Activated T-cell treated with anti-CD3 and anti-CD28 coated beads, Interleukin-2, amount 50 U/mL, for 72 hours (primary cell): ENCODE results near the gene IQCF2. TPM values are rescaled to one million over a fixed set of nuclear protein-coding genes. Genes with fewer than 3 reads are reported as not detected.
A peak's percentile ranks its signal among the peaks of the same experiment; 100 is the strongest.
"Not testable (repeated sequence)": the region's sequence is repeated elsewhere in the genome, so short reads cannot be mapped to it uniquely, and the experiment has no call there.

Source experiments
- ATAC-seq, 2 donors: fragments of 150-1000 bp; cut with Tn5 transposase; replicated peaks in 1 of 2; 2 replicates each; pipeline ENCODE4 v1.10.0; 2021; ENCODE audit warnings: moderate library complexity in 2 of 2, mild to moderate bottlenecking in 1 of 2
- DNase-seq, 2 donors: peaks; one replicate each; pipeline ENCODE4 v3.0.0; 2021 to 2022; ENCODE audit warnings: mixed read lengths in 1 of 2
- H3K27ac Mint-ChIP-seq: one replicate; pipeline ENCODE4 v1.8.0; 2022; ENCODE audit warnings: mild to moderate bottlenecking, moderate library complexity, mixed read lengths
- H3K27me3 Mint-ChIP-seq: one replicate; pipeline ENCODE4 v1.8.0; 2022; ENCODE audit warnings: low read depth, mixed read lengths
- H3K36me3 Mint-ChIP-seq, 2 donors: one replicate each; pipeline ENCODE4 v1.8.0; 2022; ENCODE audit warnings: mixed read lengths in 2 of 2, mild to moderate bottlenecking in 1 of 2; ENCODE audit not compliant: insufficient read depth in 2 of 2
- H3K4me1 Mint-ChIP-seq: one replicate; pipeline ENCODE4 v1.8.0; 2022; ENCODE audit warnings: low read depth, mixed read lengths
- H3K4me3 Mint-ChIP-seq, 2 donors: one replicate each; pipeline ENCODE4 v1.8.0; 2022; ENCODE audit warnings: mild to moderate bottlenecking in 2 of 2, mixed read lengths in 2 of 2, moderate library complexity in 2 of 2
- H3K9me3 Mint-ChIP-seq, 2 donors: one replicate each; pipeline ENCODE4 v1.8.0; 2022; ENCODE audit warnings: mixed read lengths in 2 of 2
- total RNA-seq, 2 donors: library from RNA; stranded (reverse); gene quantifications; one replicate each; pipeline ENCODE4 v1.2.3, GENCODE V29; 2022

The IQCF2 gene
- total RNA-seq, 2 donors from 2014 or later = not detected

DNA sequence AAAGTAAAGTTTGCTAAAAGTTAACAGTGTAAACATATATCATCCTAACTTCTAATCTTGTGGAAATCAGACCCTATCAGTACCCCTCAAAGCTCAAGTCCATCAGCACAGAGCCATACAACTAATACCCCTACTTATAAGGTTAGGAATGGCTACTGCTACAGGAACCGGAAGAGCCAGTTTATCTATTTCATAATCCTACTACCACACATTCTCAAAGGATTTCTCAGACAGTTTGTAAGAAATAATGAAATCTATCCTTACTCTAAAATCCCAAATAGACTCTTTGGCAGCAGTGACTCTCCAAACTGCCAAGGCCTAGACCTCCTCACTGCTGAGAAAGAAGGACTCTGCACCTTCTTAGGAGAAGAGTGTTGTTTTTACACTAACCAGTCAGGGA is 6.0 kb upstream of the IQCF2 start:
- peaks cover 20% of the 10 kb centered on the region for H3K27me3 Mint-ChIP-seq
- H3K9me3 Mint-ChIP-seq, H3K36me3 Mint-ChIP-seq, DNase-seq, H3K4me3 Mint-ChIP-seq, ATAC-seq, H3K4me1 Mint-ChIP-seq, H3K27ac Mint-ChIP-seq: not testable (repeated sequence)

GRCh38 chr3:51862886-51863285 is 1.5 kb downstream of the IQCF2 start:
- Mint-ChIP-seq H3K27ac (no peak overlapping the region), H3K4me1 (no peaks in the 10 kb centered on the region), H3K9me3 (no peaks in the 10 kb centered on the region), H3K36me3 (no peaks in the 10 kb centered on the region), H3K27me3 (peaks cover 17% of the 10 kb centered on the region), H3K4me3 (no peak overlapping the region)
- ATAC-seq (no peak), DNase-seq (no peak)

DNA sequence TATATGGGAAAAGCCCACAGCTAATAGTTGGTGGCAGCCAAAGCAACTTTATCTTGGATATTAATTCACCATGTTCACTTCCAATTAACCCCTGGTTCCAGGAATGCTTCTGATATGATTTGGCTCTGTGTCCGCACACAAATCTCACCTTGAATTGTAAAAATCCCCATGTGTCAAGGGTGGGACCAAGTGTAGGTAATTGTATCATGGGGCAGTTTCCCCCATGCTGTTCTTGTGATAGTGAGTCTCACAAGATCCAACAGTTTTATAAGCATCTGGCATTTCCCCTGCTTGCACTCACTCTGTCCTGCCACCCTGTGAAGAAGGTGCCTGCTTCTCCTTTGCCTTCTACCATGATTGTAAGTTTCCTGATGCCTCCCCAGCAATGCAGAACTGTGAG is 7.5 kb downstream of the IQCF2 start:
- H3K27me3 Mint-ChIP-seq, ATAC-seq, H3K4me1 Mint-ChIP-seq, H3K9me3 Mint-ChIP-seq, DNase-seq, H3K27ac Mint-ChIP-seq, H3K4me3 Mint-ChIP-seq, H3K36me3 Mint-ChIP-seq: not testable (repeated sequence)

DNA sequence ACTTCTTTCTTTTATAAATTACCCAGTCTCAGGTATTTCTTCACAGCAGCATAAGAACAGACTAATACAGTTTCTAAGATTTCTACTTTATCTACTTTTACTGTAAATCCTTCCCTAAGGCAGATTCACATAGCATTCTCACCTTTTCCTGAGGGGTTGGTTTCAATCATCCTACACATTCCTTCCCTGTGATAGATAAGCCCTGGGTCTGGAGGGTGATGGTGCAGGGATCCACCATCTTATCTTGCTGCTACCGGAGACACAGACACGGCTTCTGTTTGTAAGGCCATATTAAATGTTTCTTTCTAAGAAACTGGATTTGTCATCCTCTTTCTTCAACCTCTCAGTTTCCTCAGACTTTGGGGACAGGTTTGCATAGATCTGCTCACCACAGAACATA is 7.9 kb downstream of the IQCF2 start:
- no peak for ATAC-seq
- DNase-seq = no peak
- H3K9me3 Mint-ChIP-seq = no peaks in the 10 kb centered on the region
- H3K27ac Mint-ChIP-seq = no peak overlapping the region
- H3K27me3 Mint-ChIP-seq = peaks cover 9% of the 10 kb centered on the region
- no peak overlapping the region for H3K4me3 Mint-ChIP-seq
- no peaks in the 10 kb centered on the region for H3K36me3 Mint-ChIP-seq
- no peaks in the 10 kb centered on the region for H3K4me1 Mint-ChIP-seq

DNA sequence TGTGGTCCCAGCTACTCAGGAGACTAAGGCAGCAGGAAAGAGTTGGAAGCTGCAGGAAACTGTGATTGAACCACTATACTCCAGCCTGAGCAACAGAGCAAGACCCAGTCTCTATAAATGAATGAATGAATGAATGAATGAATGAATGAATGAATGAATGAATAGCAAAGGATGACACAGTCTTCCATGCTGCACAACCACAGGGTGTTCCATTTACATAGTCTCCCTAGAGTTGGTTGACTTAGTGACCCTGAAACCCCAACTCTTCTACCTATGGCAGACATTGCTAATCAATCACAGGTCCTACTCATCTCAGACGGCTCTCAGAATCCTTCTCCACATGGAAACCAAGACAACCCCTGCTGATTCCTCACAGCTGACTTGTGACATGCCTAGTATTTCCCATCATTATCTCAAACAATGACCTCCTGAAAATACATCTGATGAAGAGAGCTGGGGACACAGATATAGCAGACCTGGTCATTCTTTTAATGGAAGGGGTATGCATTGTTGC is 11.9 kb downstream of the IQCF2 start:
- Mint-ChIP-seq H3K27ac (no peak overlapping the region), H3K27me3 (peaks cover 9% of the 10 kb centered on the region), H3K4me1 (no peaks in the 10 kb centered on the region), H3K4me3 (no peak overlapping the region), H3K9me3 (no peaks in the 10 kb centered on the region), H3K36me3 (no peaks in the 10 kb centered on the region)
- no peak for ATAC-seq
- DNase-seq = no peak

DNA sequence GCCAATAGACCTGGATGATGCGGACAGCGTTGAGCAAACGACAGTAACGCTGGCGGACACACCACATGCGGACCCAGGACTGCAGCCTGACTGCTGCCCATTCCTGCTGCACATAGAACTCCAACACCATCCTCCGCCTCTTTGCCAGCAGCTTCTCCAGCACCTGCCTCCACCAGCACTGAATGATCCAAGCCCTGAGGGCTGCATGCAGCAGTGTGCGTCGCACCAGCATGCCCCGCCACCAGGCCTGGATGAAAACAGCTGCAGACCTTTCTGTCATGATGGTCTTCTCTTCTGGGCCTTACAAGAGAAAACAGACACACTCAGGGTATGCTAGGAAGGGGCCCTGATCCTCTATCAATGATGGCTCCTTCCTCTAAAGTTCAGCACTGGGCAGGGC is 12.5 kb downstream of the IQCF2 start:
- ATAC-seq = no peak
- Mint-ChIP-seq H3K4me1 (no peaks in the 10 kb centered on the region), H3K36me3 (no peaks in the 10 kb centered on the region), H3K27me3 (peaks cover 8% of the 10 kb centered on the region), H3K4me3 (no peak overlapping the region), H3K27ac (no peak overlapping the region), H3K9me3 (no peaks in the 10 kb centered on the region)
- DNase-seq = no peak

DNA sequence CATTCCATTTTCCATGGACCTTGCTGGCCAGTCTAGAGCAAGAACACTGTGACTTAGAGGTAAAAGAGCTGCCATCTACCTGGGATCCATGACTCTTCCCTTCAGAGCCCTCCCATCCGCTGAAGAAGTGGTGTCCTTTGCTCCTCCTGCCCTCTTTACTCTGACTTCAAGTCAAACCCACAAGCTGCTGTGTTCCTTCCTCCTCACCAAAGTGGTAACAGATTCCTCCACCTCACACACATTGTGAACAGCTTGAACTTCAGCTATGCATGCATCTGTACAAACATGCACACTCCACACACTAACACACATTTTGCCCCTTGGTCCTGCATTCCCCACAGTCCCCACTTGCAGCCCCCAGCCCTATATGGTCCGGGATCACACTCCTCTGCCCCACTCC is 13.0 kb downstream of the IQCF2 start:
- DNase-seq = no peak
- H3K27me3 Mint-ChIP-seq = peaks cover 3% of the 10 kb centered on the region
- H3K27ac Mint-ChIP-seq = no peak overlapping the region
- no peak overlapping the region for H3K4me3 Mint-ChIP-seq
- H3K9me3 Mint-ChIP-seq = no peaks in the 10 kb centered on the region
- no peaks in the 10 kb centered on the region for H3K4me1 Mint-ChIP-seq
- no peak for ATAC-seq
- H3K36me3 Mint-ChIP-seq = no peaks in the 10 kb centered on the region

DNA sequence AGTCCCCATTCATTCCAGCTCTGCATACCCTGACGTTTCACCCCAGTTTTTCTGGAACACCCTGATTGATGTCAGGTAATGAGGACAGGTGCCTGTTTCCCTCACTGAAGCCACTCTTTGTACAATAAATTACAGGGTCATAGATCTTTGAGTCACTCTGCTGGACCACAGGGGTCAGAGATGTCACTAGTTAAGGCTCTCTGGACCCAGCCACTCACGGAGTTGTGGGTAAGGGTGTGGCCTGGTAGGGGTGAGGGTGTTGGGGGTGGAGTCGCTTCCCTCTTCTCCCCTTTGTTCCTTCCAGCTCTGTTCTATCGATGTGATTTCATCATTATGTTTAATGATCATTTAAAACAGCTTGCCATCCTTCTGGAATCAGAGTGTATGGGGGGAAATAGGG is 13.5 kb downstream of the IQCF2 start:
- Mint-ChIP-seq H3K27ac (no peak overlapping the region), H3K36me3 (no peaks in the 10 kb centered on the region), H3K9me3 (no peaks in the 10 kb centered on the region), H3K27me3 (peaks cover 5% of the 10 kb centered on the region), H3K4me1 (no peaks in the 10 kb centered on the region), H3K4me3 (no peak overlapping the region)
- DNase-seq (no peak), ATAC-seq (no peak)

DNA sequence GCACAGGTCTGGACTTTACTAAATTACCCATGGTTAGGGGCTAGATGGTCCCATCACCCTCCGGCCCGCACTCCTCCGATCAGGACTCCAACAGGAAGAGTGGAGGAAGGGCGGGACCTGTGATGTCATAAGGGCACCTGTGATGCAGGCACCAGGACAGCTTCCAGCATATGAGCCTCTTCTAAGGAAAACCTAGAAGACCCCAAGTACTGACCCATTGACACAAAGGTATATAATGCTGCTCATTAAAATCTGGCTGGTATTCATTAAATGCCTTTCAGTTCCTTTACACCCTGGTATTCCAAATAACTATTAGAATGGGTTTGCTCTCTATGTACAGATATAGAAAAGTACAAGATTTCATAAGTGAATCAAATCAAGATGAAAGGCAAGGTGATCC is 14.1 kb downstream of the IQCF2 start, which contains the start of gene IQCF5:
Gene IQCF5 (minus strand): TSS at position 101 of the 400 bp plus-strand sequence. CDS start 70 bp downstream, at position 31.
- Mint-ChIP-seq H3K27me3 (peaks cover 6% of the 10 kb centered on the region), H3K36me3 (no peaks in the 10 kb centered on the region), H3K4me1 (no peaks in the 10 kb centered on the region), H3K4me3 (no peak within 1 kb of the TSS), H3K9me3 (no peaks in the 10 kb centered on the region), H3K27ac (no peak within 1 kb of the TSS)
- DNase-seq = no peak
- ATAC-seq = no peak

DNA sequence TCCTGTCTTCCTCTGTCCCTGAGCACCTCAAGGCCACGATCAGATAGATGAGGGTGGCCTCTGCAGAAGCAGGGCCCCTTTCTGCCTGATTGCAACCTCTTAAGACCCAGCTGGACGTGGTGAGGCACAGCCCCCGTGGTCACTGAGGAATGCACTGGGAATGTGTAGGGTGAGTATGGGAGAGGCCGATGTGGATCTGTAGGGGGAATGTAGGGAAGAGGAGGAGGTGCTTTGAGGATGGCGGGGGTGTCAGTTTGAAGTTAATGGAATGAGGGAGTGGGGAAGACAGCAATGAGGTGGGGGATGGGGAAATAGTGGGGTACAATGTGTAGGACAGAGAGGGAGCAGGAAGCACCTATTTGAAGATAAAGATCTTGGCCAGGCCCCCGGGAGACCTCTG is 14.8 kb downstream of the IQCF2 start:
- no peaks in the 10 kb centered on the region for H3K9me3 Mint-ChIP-seq
- H3K27ac Mint-ChIP-seq = no peak overlapping the region
- DNase-seq (no peak), ATAC-seq (no peak)
- H3K27me3 Mint-ChIP-seq = peaks cover 6% of the 10 kb centered on the region
- H3K4me3 Mint-ChIP-seq = no peak overlapping the region
- no peaks in the 10 kb centered on the region for H3K36me3 Mint-ChIP-seq
- H3K4me1 Mint-ChIP-seq = no peaks in the 10 kb centered on the region

GRCh38 chr3:51879937-51880336 is 18.5 kb downstream of the IQCF2 start:
- H3K27ac Mint-ChIP-seq = no peak overlapping the region
- H3K4me3 Mint-ChIP-seq = no peak overlapping the region
- DNase-seq = no peak
- H3K36me3 Mint-ChIP-seq = no peaks in the 10 kb centered on the region
- no peak for ATAC-seq
- H3K27me3 Mint-ChIP-seq = peaks cover 24% of the 10 kb centered on the region
- H3K9me3 Mint-ChIP-seq = no peaks in the 10 kb centered on the region
- no peaks in the 10 kb centered on the region for H3K4me1 Mint-ChIP-seq

DNA sequence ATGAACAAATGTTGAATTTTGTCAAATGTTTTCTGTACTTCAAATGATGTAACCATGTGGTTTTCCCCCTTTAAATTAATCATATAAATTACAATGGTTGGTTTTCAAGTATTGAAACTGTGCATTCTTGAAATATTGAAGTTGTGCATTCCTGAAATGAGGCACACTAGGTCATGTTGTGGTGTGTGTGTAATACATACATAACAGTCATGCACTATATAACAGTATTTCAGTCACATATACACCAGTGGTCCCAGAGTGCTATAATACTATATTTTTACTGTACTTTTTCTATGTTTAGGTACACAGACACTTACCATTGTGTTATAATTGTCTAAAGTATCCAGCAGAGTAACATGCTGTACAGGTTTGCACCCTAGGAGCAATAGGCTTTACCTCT is 25.0 kb downstream of the IQCF2 start:
- peak in 1 of 2 donors; percentile 75 for ATAC-seq
- DNase-seq = no peak

GRCh38 chr3:51887620-51888019 is 26.2 kb downstream of the IQCF2 start:
- no peak for ATAC-seq
- DNase-seq = no peak
- H3K4me3 Mint-ChIP-seq = no peak overlapping the region
- no peak overlapping the region for H3K27ac Mint-ChIP-seq
- H3K9me3 Mint-ChIP-seq = no peaks in the 10 kb centered on the region
- peaks cover 15% of the 10 kb centered on the region for H3K4me1 Mint-ChIP-seq
- H3K27me3 Mint-ChIP-seq = peaks cover 29% of the 10 kb centered on the region
- H3K36me3 Mint-ChIP-seq = no peaks in the 10 kb centered on the region

More for the DNA sequence above, 25.0 kb downstream of the IQCF2 start:
- H3K4me3 Mint-ChIP-seq = no peak overlapping the region
- no peak overlapping the region for H3K27ac Mint-ChIP-seq
- no peaks in the 10 kb centered on the region for H3K36me3 Mint-ChIP-seq
- H3K9me3 Mint-ChIP-seq = no peaks in the 10 kb centered on the region
- peaks cover 8% of the 10 kb centered on the region for H3K4me1 Mint-ChIP-seq
- H3K27me3 Mint-ChIP-seq = peaks cover 25% of the 10 kb centered on the region

GRCh38 chr3:51888463-51889105 is 27.2 kb downstream of the IQCF2 start:
- no peak overlapping the region for H3K4me3 Mint-ChIP-seq
- no peaks in the 10 kb centered on the region for H3K9me3 Mint-ChIP-seq
- ATAC-seq = no peak
- H3K27ac Mint-ChIP-seq = no peak overlapping the region
- DNase-seq = no peak
- H3K36me3 Mint-ChIP-seq = no peaks in the 10 kb centered on the region
- peaks cover 33% of the 10 kb centered on the region for H3K27me3 Mint-ChIP-seq
- H3K4me1 Mint-ChIP-seq = peaks cover 15% of the 10 kb centered on the region
